HG03469 (cell line): ENCODE measurements around the gene RAP1GAP2.
"Not testable (repeated sequence)": the region's sequence is repeated elsewhere in the genome, so short reads cannot be mapped to it uniquely, and the experiment has no call there.

Experiments
- ATAC-seq: cut with Tn5 transposase; IDR thresholded peaks from one replicate; pipeline ENCODE4 v1.9.1; 2021; ENCODE audit warnings: mild to moderate bottlenecking, moderate library complexity, moderate number of reproducible peaks; ENCODE audit not compliant: unreplicated experiment

The RAP1GAP2 gene

DNA sequence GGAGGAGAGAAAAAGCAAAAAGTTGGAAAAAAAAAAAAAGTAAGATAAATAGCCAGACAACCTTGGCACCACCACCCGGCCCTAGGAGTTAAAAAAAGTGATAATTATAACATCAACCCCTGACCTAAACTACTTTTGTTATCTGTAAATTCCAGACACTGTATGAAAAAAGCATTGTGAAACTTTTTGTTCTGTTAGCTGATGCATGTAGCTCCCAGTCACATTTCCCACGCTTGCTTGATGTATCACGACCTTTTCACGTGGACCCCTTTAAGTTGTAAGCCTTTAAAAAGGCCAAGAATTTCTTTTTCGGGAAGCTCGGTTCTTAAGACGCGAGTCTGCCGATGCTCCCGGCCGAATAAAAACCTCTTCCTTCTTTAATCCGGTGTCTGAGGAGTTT, 10.9 kb upstream of the RAP1GAP2 start:
- ATAC-seq = not testable (repeated sequence)

GRCh38 chr17:2786176-2786881, 9.9 kb upstream of the RAP1GAP2 start:
- ATAC-seq = no peak

GRCh38 chr17:2789700-2790099, 6.5 kb upstream of the RAP1GAP2 start:
- ATAC-seq = no peak

DNA sequence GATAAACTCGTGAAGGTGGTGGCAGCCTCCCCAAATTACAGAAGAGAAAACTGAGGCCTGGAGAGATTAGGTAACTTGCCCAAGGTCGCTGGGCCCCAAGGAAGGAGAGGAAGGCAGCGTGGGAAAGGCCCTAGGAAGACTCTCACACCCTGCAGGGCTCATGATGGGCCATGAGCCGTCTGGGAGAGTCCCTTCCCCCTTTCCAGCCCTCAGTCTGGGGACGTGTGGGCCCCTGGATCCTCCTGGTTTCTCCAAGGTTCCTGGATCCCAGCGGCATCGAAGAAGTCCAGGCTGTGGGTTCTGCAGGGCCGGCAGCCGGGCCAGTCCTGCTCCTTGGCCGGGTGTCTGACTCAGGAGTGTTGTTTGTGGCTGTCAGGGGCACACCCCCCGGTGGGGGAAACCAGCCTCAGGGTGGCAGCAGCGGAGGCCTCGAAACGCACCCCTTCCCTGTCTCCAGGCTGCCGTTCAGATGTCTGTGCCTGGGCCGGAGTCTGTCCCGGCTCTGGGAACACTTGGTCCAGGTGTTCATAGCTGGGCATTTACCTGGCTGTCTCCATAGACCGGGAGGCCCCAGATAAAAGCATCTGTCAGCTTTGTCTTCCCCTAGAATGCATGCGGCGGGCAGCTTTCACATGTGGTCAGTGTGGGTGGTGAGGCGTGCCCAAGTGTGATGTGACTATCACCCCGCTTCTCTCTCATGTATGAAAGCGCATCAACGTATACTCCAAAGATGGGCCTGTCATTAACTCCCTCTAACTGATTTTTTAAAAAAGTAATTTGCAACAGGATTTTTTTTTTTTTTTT, 3.7 kb upstream of the RAP1GAP2 start:
- ATAC-seq = no peak

DNA sequence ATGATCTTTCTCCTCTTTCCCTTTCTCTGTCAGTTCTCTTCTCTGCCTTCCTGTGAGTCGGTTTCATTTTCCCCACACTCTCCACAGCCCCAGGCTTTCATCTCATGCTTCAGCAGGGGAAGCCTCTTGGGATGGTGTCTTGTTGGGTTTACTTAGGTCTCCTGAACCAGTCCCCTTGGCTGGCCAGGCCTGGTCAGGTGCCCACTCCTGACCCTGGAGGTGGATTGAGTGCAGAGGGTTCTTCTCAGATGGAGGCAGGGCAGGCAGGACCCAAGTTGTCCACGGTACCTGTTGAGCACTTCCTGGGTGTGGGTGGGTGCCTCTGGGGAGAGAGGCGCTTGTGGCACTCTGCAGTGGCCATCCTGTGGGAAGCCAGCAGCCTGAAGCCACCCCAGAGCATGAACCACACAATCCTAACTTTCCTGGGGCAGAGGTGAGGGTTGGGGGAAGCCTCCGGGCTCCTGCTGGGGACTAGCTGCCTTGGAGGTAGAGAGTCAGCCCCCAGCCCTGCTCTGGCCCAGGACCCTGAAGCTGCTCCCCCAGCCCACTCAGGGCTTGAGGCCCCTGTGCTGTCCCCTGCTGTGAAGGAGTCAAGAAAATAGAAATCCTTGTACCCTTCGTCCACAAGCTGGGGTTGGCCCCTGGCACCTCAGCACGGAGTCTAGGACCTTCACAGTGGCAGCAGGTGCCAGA, 2.0 kb upstream of the RAP1GAP2 start:
- no peak for ATAC-seq

GRCh38 chr17:2795441-2796163, 636 bp upstream of the RAP1GAP2 start:
- no peak for ATAC-seq

DNA sequence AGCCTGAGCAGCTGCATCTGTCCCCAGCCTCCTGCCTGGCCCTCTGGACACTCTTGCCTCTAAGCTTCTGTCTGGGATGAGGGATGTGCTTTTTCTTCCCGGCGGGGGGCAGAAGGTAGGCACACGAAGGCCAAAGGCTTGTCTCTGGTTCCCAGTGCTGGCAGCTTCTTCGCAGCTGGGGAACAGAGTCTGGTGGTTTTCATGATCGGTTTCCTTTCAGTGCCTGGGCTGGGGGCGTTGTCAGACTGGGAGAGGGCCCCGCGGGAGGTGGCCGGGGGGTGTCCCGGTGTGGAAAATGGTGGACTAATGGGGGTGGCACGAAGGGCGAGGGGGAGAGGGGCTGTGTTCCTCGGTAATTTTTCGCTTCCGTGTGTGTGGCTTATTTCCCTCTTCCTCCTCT, 988 bp downstream of the RAP1GAP2 start:
- no peak for ATAC-seq

DNA sequence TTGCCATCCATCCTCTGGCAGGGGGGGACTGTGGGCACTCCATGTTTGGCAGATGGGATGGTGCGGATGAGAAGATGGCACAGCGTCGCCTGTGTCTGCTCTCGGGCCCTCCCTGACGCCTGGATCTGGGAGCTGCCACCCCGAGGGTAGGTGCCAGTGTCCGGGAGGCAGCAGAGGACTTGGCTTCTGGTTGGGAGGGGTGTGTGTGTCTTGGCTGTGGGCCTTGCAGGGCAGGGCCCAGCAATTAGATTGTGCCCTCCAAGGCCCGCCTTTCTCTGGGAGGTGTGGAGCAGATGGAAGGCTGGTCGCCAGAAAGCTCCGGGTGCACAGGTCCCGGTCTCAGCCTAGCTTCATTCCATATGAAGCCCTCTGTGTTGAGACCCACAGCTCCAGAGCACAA, 1.4 kb downstream of the RAP1GAP2 start:
- ATAC-seq = no peak

DNA sequence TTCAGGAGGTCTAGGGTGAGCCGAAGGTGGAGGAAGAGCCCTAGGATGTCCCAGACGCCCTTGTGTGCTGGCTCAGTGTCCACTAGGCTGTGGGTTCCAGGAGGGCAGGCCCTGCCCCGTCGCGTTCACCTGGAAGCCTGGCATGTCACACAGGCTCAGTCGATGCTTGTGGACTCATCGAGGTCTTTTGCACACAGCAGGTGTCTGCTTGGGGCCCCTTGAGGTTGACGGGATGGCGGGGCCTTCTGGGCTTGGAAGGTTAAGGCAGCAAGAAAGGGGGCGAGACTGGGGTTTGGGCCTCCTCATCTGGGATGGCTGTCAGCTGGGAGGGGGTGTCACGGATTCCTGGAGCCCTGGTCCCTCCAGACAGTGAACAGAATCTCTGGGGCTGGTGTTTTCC, 1.9 kb downstream of the RAP1GAP2 start:
- ATAC-seq = no peak

- ATAC-seq = no peak
Observed at GRCh38 chr17:2798678-2799077, 2.4 kb downstream of the RAP1GAP2 start.

GRCh38 chr17:2799653-2800052, 3.4 kb downstream of the RAP1GAP2 start:
- no peak for ATAC-seq

- no peak for ATAC-seq
Observed at GRCh38 chr17:2800367-2800766, 4.1 kb downstream of the RAP1GAP2 start.

GRCh38 chr17:2801841-2802240, 5.6 kb downstream of the RAP1GAP2 start:
- ATAC-seq = no peak

GRCh38 chr17:2802574-2802973, 6.3 kb downstream of the RAP1GAP2 start:
- ATAC-seq = no peak

GRCh38 chr17:2803386-2803785, 7.1 kb downstream of the RAP1GAP2 start:
- no peak for ATAC-seq

- ATAC-seq = no peak
Observed at GRCh38 chr17:2803971-2804370, 7.7 kb downstream of the RAP1GAP2 start.

GRCh38 chr17:2804912-2805311, 8.7 kb downstream of the RAP1GAP2 start:
- no peak for ATAC-seq

DNA sequence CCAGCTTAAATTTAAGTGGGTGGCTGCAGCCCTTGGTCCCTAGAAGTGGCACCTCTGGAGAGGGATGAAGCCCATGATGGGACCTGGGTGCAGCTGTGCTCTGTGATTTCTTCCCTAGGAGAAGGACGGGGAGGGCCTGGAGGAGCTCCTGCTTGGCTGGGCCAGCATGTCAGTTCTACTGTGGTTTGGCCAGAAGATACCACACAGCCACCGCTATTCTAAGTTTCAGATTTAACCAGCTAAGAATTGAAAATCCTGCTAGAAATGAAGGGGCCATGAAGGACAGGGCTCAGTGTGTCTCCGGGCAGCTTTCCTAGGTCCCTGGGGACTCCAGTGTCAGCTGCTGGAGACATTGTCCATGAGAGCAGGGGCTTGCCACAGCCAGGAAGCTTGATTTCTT, 9.7 kb downstream of the RAP1GAP2 start:
- ATAC-seq = no peak

GRCh38 chr17:2808367-2809335, 12.4 kb downstream of the RAP1GAP2 start:
- ATAC-seq = no peak

DNA sequence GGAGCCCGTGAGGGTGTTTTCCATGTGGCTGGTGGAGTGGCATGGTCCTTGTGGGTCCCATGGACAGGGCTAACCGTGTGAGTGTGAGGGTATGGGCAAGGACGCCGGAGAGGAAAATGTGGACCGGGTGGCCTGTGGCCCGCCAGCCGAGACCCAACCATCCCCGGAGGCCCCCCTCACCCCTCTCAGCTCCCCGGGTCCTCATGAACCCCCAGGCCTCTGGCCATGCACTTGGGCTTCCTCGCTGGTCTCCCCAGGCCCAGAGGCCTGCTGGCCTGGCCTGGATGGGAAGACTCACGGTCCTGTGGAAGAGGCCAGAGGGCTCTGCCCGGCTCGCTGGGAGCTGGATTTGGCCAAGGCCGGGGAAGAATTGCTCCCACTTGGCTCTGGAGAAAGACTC, 13.1 kb downstream of the RAP1GAP2 start:
- no peak for ATAC-seq
